ENCODE data around the gene RNF212. TPM values are rescaled to one million over a fixed set of nuclear protein-coding genes. Genes with fewer than 3 reads are reported as not detected.

RNF212 gene, protein sequence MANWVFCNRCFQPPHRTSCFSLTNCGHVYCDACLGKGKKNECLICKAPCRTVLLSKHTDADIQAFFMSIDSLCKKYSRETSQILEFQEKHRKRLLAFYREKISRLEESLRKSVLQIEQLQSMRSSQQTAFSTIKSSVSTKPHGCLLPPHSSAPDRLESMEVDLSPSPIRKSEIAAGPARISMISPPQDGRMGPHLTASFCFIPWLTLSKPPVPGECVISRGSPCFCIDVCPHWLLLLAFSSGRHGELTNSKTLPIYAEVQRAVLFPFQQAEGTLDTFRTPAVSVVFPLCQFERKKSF
- total RNA-seq = 1 to 10 TPM; 2.4 to 5.6 TPM

DNA sequence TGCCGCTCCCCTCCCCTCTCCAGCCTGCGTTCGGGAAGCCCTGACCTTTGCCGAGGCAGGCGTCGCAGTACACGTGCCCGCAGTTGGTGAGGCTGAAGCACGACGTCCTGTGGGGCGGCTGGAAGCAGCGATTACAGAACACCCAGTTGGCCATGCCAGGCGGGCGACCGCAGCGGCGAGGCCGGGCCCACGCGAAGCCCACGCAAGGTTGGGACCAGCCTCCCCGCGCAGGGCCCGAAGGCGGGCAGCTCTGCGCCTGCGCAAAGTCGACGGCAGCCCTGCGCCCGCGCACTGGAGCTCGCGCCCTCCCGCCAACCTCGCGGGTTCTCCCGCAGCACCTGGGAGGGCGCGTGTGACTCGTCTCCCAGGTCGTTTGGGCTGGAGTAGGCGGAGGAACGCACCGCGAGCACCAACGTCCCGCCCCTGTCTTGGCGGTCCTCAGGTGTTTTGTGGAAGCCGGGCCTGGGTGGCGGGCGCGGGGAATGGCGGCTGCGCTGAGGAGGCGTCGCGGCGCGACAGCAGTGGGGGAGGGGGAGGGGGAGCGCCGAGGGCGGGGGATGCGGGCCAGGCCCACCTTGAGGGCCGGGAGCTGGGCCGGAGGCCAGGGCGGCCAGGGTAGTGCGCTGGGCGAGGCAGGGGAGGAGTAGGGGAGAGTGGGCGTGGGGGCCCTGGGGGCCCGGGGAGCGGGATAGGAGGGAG is at the start of gene RNF212:
Gene RNF212 (minus strand): TSS at position 254 of the 699 bp plus-strand sequence. CDS start 100 bp downstream, at position 154.
- POLR2A ChIA-PET = no interaction called here

DNA sequence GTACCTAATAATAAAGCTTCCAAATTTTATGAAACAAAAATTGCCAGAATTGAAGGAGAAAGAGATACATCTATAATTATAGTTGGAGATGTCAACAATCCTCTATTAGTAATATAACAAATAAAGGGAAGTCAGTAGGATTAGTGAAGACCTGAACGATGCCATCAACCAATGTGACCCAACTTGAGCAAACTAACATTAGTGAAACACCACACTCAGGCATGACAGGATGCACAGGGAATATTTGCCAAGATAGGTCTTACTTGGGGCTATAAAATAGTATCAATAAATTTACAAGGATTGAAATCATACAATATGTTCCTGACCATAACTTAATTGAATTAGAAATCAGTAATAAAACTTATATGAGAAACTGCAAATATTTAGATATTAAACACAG is 47.0 kb upstream of the RNF212 start:
- POLR2A ChIA-PET = interaction anchor here (0.6 kb wide), 1 partner anchor 48 kb away, joined by 3 read pairs; no protein-coding TSS in a partner anchor
- Mint-ChIP-seq H3K9me3 (ENCODE audit: low read depth) (peaks cover 8% of the 10 kb centered on the region), H3K27me3 (peaks cover 6% of the 10 kb centered on the region), H3K36me3 (ENCODE audit: low read depth) (no peaks in the 10 kb centered on the region), H3K4me1 (peaks cover 9% of the 10 kb centered on the region), H3K4me3 (no peak overlapping the region), H3K27ac (no peak overlapping the region)
- DNase-seq = no peak
- intact Hi-C loops (cut with DNase I, micrococcal nuclease) = no loop called here
- no peak for ATAC-seq
- CTCF ChIA-PET = no interaction called here

More for the DNA sequence above, at the start of gene RNF212:
- Mint-ChIP-seq H3K36me3 (ENCODE audit: low read depth) (no peaks in the 10 kb centered on the region), H3K9me3 (ENCODE audit: low read depth) (no peaks in the 10 kb centered on the region), H3K27ac (no peak within 1 kb of the TSS), H3K4me3 (peak within 1 kb of the TSS; percentile 43), H3K27me3 (peaks cover 14% of the 10 kb centered on the region), H3K4me1 (no peaks in the 10 kb centered on the region)
- peak; percentile 68 for DNase-seq
- CTCF ChIA-PET = interaction anchor here (0.6 to 1.2 kb wide), 2 partner anchors 10 to 295 kb away, joined by 3 read pairs; no protein-coding TSS in a partner anchor
- intact Hi-C loops (cut with DNase I, micrococcal nuclease) = no loop called here
- peak; percentile 81 for ATAC-seq

DNA sequence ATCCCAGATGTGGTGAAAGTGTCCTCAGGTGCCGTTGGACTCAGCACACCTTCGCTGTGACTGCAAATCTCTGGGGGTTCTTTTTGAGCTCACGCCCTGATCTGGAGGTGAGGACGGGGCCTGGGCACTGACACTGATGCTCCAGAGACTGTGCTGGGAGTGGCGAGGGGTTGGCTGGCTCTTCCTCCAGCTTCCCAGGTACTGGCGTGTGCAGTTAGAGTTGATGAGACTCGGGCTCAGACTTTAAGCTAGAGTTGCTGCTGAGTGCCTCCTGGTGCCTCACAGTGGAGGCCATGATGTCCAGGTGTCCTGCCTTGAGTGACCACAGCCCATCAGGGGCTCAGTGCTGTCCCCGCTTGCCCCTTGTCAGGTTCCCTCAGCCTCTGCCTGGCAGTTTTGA is 42.7 kb upstream of the RNF212 start:
- no peaks in the 10 kb centered on the region for H3K4me1 Mint-ChIP-seq
- no peaks in the 10 kb centered on the region for H3K36me3 Mint-ChIP-seq (ENCODE audit: low read depth)
- H3K4me3 Mint-ChIP-seq = no peak overlapping the region
- no peak for ATAC-seq
- ChIA-PET CTCF (no interaction called here), POLR2A (no interaction called here)
- no peak for DNase-seq
- H3K27ac Mint-ChIP-seq = no peak overlapping the region
- peaks cover 5% of the 10 kb centered on the region for H3K27me3 Mint-ChIP-seq
- peaks cover 8% of the 10 kb centered on the region for H3K9me3 Mint-ChIP-seq (ENCODE audit: low read depth)
- intact Hi-C loops (cut with DNase I, micrococcal nuclease) = no loop called here

DNA sequence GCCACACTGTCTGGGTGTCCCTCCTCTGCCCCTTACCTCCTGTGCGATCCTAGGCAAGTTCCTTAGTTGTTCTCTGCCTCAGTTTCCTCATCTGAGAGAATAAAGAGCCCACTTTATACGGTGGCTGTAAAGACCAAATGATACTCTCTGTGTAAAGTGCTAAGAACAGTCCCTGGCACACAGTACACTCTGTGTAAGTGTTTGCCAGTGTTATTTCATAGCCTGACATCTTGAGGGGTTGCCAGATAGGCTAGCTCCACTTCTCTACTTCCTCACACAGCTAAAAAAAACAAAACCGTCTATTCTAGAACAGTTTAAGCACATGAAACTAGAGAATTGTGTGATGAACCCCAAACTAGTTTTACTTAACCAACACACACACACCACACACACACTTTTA is 42.0 kb upstream of the RNF212 start:
- H3K27ac Mint-ChIP-seq = no peak overlapping the region
- peaks cover 5% of the 10 kb centered on the region for H3K27me3 Mint-ChIP-seq
- peaks cover 8% of the 10 kb centered on the region for H3K9me3 Mint-ChIP-seq (ENCODE audit: low read depth)
- CTCF ChIA-PET = interaction anchor here (0.6 kb wide), 1 partner anchor 112 kb away, joined by 4 read pairs; no protein-coding TSS in a partner anchor
- POLR2A ChIA-PET = no interaction called here
- ATAC-seq (no peak), DNase-seq (no peak)
- intact Hi-C loops (cut with DNase I, micrococcal nuclease) = no loop called here
- H3K36me3 Mint-ChIP-seq (ENCODE audit: low read depth) = no peaks in the 10 kb centered on the region
- H3K4me1 Mint-ChIP-seq = no peaks in the 10 kb centered on the region
- H3K4me3 Mint-ChIP-seq = no peak overlapping the region

DNA sequence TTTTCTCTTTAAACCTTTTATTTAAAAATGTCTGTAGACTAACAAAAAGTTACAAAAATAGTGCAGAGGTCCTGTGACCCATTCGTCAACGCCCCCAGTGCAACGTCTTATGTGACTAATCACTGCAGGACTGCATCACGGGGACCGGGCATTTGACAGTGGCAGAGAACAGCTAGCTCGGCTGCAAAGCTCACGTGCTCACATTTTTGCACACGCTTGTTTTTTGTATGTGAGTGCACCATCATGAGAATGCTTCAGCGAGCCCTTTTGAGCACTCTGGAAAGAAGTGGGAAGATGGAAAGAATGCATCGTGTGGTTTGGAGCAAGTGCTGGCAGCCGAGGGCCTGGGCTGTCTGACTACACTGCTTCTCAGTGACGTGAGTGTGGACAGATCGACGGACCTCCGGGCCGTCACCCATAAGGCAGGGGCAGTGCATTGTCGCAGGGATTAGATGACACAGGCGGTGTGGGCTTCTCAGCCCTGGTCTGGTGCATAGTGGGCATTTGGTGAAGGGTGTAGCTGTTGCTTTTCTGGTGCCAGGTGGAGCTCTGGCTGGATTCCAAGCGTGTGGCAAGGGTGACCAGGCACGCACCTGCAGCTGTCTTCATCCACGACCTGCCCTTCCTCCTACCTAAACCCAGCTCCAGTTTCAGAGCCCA is 41.3 kb upstream of the RNF212 start:
- H3K36me3 Mint-ChIP-seq (ENCODE audit: low read depth) = no peaks in the 10 kb centered on the region
- intact Hi-C loops (cut with DNase I, micrococcal nuclease) = no loop called here
- H3K27me3 Mint-ChIP-seq = peaks cover 5% of the 10 kb centered on the region
- ChIA-PET CTCF (no interaction called here), POLR2A (no interaction called here)
- DNase-seq (no peak), ATAC-seq (no peak)
- no peak overlapping the region for H3K27ac Mint-ChIP-seq
- H3K4me3 Mint-ChIP-seq = no peak overlapping the region
- no peaks in the 10 kb centered on the region for H3K4me1 Mint-ChIP-seq
- peaks cover 8% of the 10 kb centered on the region for H3K9me3 Mint-ChIP-seq (ENCODE audit: low read depth)

DNA sequence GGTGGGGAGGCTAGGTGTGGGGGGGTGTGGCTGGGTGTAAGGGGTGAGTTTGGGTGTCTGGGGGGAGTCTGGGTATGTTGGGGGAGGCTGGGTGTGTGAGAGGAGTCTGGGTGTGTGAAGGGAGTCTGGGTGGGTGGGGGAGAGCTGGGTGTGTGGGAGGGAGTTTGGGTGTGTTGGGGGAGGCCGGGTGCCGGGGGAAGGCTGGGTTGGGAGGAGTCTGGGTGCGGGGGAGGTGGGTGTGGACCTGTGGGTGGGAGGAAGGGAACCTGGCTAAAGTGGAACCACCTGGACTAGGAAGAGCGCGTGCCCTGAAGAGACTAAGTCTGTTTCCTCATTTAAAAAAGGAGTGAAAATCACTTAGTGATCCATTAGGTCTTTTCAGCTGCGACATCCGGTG is 40.8 kb upstream of the RNF212 start:
- H3K4me3 Mint-ChIP-seq = no peak overlapping the region
- ATAC-seq (no peak), DNase-seq (no peak)
- H3K27ac Mint-ChIP-seq = no peak overlapping the region
- no peaks in the 10 kb centered on the region for H3K4me1 Mint-ChIP-seq
- ChIA-PET POLR2A (no interaction called here), CTCF (no interaction called here)
- H3K9me3 Mint-ChIP-seq (ENCODE audit: low read depth) = peaks cover 8% of the 10 kb centered on the region
- intact Hi-C loops (cut with DNase I, micrococcal nuclease) = no loop called here
- no peaks in the 10 kb centered on the region for H3K36me3 Mint-ChIP-seq (ENCODE audit: low read depth)
- peaks cover 2% of the 10 kb centered on the region for H3K27me3 Mint-ChIP-seq

DNA sequence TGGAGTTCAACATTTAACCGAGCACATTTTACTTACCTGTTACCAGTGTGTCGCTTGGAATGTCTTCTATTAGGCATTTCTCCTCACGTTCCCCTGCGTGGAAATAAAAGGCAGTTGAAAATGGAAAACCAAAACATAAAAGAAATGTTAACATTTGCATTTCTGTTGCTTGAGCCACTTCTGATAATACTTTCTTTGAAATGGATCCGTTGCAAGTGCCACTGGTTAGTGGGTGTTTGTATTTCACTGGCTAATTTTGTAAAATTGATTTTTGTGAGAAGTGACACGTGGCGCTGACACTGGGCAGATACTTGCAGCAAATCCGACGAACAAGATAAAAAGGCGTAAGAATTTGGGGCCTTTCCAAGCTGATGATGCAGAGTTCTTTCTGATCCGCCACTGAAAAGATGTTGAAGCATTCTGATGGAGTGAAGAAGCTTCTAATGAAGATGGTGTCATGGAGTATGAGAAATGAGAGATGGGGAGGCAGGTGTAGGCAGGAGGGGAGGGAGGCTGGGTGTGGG is 40.3 kb upstream of the RNF212 start:
- intact Hi-C loops (cut with DNase I, micrococcal nuclease) = no loop called here
- POLR2A ChIA-PET = no interaction called here
- ATAC-seq = no peak
- no peak for DNase-seq
- CTCF ChIA-PET = interaction anchor here (1.2 kb wide), 1 partner anchor 111 kb away, joined by 3 read pairs; no protein-coding TSS in a partner anchor
- no peak overlapping the region for H3K4me3 Mint-ChIP-seq
- H3K4me1 Mint-ChIP-seq = no peaks in the 10 kb centered on the region
- H3K27me3 Mint-ChIP-seq = peaks cover 2% of the 10 kb centered on the region
- H3K27ac Mint-ChIP-seq = no peak overlapping the region
- H3K36me3 Mint-ChIP-seq (ENCODE audit: low read depth) = no peaks in the 10 kb centered on the region
- peaks cover 8% of the 10 kb centered on the region for H3K9me3 Mint-ChIP-seq (ENCODE audit: low read depth)

DNA sequence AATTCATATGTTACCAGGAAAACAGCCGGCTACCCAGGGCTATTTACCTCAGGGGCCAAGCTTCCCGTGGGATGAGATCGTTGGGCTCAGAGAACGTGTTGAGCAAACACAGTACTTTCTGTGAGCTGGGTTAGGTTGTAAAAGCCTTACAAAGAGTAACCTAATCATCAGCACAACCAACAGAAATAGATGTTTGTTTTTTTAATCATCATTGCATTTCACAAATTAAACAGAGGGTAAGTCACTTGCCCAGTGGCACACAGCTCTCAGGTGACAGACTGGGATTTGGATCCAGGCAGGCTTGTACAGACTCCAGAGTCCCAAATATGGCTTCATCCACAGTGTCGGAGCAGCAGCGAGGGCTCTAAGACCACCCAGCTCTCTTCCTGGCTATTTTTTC is 38.9 kb upstream of the RNF212 start:
- intact Hi-C loops (cut with DNase I, micrococcal nuclease) = no loop called here
- CTCF ChIA-PET = interaction anchor here (1.2 to 1.4 kb wide), 2 partner anchors 21 to 113 kb away, joined by 3 to 4 read pairs; no protein-coding TSS in a partner anchor

DNA sequence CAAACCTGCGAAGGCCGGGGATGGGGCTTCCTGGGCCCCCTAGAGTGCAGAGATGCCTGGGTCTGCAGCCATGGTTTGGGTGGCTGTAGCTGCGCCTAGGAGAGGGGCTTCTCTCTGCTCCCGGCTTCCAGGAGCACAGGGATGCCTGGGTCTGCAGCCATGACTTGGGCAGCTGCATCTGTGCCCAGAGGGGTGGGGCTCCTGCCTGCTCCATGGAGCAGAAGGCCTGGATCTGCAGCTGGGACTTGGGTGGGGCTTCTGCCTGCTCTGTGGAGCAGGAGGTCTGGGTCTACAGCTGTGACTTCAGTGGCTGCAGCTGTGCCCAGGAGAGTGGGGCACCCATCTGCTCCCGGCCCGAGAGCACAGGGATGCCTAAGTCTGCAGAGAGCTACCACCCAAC is 38.2 kb upstream of the RNF212 start:
- H3K27me3 Mint-ChIP-seq = peaks cover 2% of the 10 kb centered on the region
- ChIA-PET POLR2A (no interaction called here), CTCF (interaction anchor here (1.4 kb wide), 1 partner anchor 20 kb away, joined by 4 read pairs; no protein-coding TSS in a partner anchor)
- ATAC-seq (no peak), DNase-seq (no peak)
- H3K9me3 Mint-ChIP-seq (ENCODE audit: low read depth) = no peaks in the 10 kb centered on the region
- H3K4me1 Mint-ChIP-seq = no peaks in the 10 kb centered on the region
- no peaks in the 10 kb centered on the region for H3K36me3 Mint-ChIP-seq (ENCODE audit: low read depth)
- H3K27ac Mint-ChIP-seq = no peak overlapping the region
- no peak overlapping the region for H3K4me3 Mint-ChIP-seq
- intact Hi-C loops (cut with DNase I, micrococcal nuclease) = no loop called here

More for the DNA sequence above, 38.9 kb upstream of the RNF212 start:
- Mint-ChIP-seq H3K4me1 (no peaks in the 10 kb centered on the region), H3K4me3 (no peak overlapping the region), H3K27me3 (peaks cover 2% of the 10 kb centered on the region), H3K36me3 (ENCODE audit: low read depth) (no peaks in the 10 kb centered on the region), H3K27ac (no peak overlapping the region), H3K9me3 (ENCODE audit: low read depth) (no peaks in the 10 kb centered on the region)
- DNase-seq (no peak), ATAC-seq (no peak)
- POLR2A ChIA-PET = no interaction called here

DNA sequence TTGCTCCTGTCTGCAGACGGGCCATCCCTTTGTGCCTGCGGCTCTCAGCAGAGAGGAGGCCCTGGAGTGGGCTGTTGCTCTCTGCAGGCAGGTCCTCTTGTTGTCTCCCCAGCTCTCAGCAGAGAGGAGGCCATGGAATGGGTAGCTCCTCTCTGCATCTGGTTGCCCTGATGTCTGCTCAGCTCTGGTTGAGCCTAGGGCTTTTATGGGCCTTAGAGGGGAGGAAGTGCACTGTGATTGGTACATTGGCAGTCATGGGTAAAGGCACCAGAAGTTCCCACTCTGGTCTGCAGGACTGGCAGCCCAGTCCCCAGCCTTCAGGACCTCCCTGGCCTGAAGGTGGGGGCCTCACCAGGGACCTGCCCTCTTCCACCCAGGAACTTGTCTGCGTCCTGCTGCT is 37.5 kb upstream of the RNF212 start:
- ATAC-seq = no peak
- H3K36me3 Mint-ChIP-seq (ENCODE audit: low read depth) = no peaks in the 10 kb centered on the region
- intact Hi-C loops (cut with DNase I, micrococcal nuclease) = no loop called here
- no peak overlapping the region for H3K4me3 Mint-ChIP-seq
- H3K27ac Mint-ChIP-seq = no peak overlapping the region
- DNase-seq = no peak
- CTCF ChIA-PET = interaction anchor here (0.9 to 1.0 kb wide), 2 partner anchors 13 to 51 kb away, joined by 4 read pairs; no protein-coding TSS in a partner anchor
- POLR2A ChIA-PET = interaction anchor here (0.9 kb wide), 1 partner anchor 14 kb away, joined by 3 read pairs; no protein-coding TSS in a partner anchor
- H3K4me1 Mint-ChIP-seq = no peaks in the 10 kb centered on the region
- peaks cover 2% of the 10 kb centered on the region for H3K27me3 Mint-ChIP-seq
- no peaks in the 10 kb centered on the region for H3K9me3 Mint-ChIP-seq (ENCODE audit: low read depth)

DNA sequence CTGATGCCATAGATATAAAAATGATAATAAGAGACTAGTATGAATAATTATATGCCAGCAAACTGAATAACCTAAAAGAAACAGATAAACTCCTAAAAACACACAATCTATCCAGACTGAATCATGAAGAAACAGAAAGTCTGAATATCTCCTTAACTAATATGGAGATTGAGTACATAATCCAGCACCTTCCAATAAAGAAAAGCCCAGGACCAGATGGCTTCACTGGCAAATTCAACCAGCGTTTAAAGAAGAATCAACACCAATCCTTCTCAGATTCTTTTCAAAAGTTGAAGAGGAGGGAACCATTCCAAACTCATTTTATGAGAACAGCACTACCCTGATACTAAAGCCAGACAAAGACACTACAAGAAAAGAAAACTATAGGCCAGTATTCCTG is 26.5 kb upstream of the RNF212 start:
- ChIA-PET CTCF (interaction anchor here (0.8 kb wide), 1 partner anchor 1881 kb away, joined by 3 read pairs; no protein-coding TSS in a partner anchor), POLR2A (no interaction called here)
- intact Hi-C loops (cut with DNase I, micrococcal nuclease) = no loop called here
- peaks cover 18% of the 10 kb centered on the region for H3K4me1 Mint-ChIP-seq
- no peak overlapping the region for H3K4me3 Mint-ChIP-seq
- H3K27ac Mint-ChIP-seq = no peak overlapping the region
- DNase-seq (no peak), ATAC-seq (no peak)
- no peaks in the 10 kb centered on the region for H3K9me3 Mint-ChIP-seq (ENCODE audit: low read depth)
- peaks cover 2% of the 10 kb centered on the region for H3K27me3 Mint-ChIP-seq
- no peaks in the 10 kb centered on the region for H3K36me3 Mint-ChIP-seq (ENCODE audit: low read depth)
